Hematopoietic multipotent progenitor cell treated with erythropoietin and hydrocortisone succinate and interleukin-3 and kit ligand, for 15 days (in vitro differentiated cells): ENCODE measurements around the gene EHD1.
A peak's percentile ranks its signal among the peaks of the same experiment; 100 is the strongest.
"Not testable (repeated sequence)": the region's sequence is repeated elsewhere in the genome, so short reads cannot be mapped to it uniquely, and the experiment has no call there.

Experiments used
- DNase-seq: peaks from one replicate; pipeline ENCODE4 v3.0.0-alpha.2; 2015; ENCODE audit warnings: low spot score

The EHD1 gene

GRCh38 chr11:64856382-64857227 is 21.8 kb downstream of the EHD1 start:
- no peak for DNase-seq

GRCh38 chr11:64855596-64856304 is 22.7 kb downstream of the EHD1 start:
- no peak for DNase-seq

GRCh38 chr11:64854534-64855502 is 23.6 kb downstream of the EHD1 start:
- peak; percentile 83 for DNase-seq

GRCh38 chr11:64854157-64854533 is 24.3 kb downstream of the EHD1 start:
- no peak for DNase-seq

- DNase-seq = no peak
These were observed 24.7 kb downstream of the EHD1 start for GRCh38 chr11:64853709-64854108.

GRCh38 chr11:64852804-64853509 is 25.5 kb downstream of the EHD1 start:
- no peak for DNase-seq

GRCh38 chr11:64851831-64852351 is 26.5 kb downstream of the EHD1 start:
- DNase-seq = peak; percentile 53

GRCh38 chr11:64850979-64851567 is 27.3 kb downstream of the EHD1 start:
- no peak for DNase-seq

GRCh38 chr11:64849598-64850356 is 28.6 kb downstream of the EHD1 start:
- no peak for DNase-seq

GRCh38 chr11:64848826-64849597 is 29.4 kb downstream of the EHD1 start:
- no peak for DNase-seq

- no peak for DNase-seq
These were observed 30.1 kb downstream of the EHD1 start for GRCh38 chr11:64848214-64848825.

GRCh38 chr11:64846998-64847666 is 31.3 kb downstream of the EHD1 start:
- peak; percentile 95 for DNase-seq

- DNase-seq = not testable (repeated sequence)
These were observed 32.7 kb downstream of the EHD1 start for GRCh38 chr11:64845776-64846129.

GRCh38 chr11:64845129-64845775 is 33.2 kb downstream of the EHD1 start:
- DNase-seq = no peak

GRCh38 chr11:64844330-64845128 is 33.9 kb downstream of the EHD1 start, which contains the start of gene CDC42BPG:
CDC42BPG (minus strand) TSS chr11:64844653; CDS start chr11:64844569, 84 bp downstream.
- DNase-seq = peak; percentile 70

- DNase-seq = no peak
These were observed 34.6 kb downstream of the EHD1 start for GRCh38 chr11:64843686-64844329.
